ENCODE measurements around the gene HEXD. TPM values are rescaled to one million over a fixed set of nuclear protein-coding genes. Genes with fewer than 3 reads are reported as not detected.
A peak's percentile ranks its signal among the peaks of the same experiment; 100 is the strongest.

HEXD gene
- total and polyA plus RNA-seq, 11 donors: 9.9 to 24.1 (median 15.1) TPM

DNA sequence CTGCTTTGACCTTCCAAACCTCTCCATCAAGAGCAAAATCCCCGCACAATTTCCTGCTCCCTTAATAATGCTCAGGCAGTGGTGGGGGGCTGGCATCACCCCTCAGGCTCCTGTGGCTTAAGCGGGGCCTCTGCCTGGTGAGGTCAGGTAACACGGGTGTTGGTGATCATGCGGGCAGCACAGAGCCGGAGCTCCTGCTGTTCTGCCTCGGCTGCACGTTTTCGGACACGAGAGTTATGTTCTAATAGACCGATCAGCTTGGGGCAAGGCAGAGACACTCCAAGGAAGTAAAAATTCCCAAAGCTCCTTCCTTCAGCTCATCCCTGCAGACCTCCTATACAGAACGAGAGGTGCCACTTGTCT, 46.4 kb downstream of the HEXD start:
- DNase-seq: no peak
- H3K36me3 ChIP-seq: peaks cover 0 to 98% (median 90%) of the 10 kb centered on the region in 9 donors

DNA sequence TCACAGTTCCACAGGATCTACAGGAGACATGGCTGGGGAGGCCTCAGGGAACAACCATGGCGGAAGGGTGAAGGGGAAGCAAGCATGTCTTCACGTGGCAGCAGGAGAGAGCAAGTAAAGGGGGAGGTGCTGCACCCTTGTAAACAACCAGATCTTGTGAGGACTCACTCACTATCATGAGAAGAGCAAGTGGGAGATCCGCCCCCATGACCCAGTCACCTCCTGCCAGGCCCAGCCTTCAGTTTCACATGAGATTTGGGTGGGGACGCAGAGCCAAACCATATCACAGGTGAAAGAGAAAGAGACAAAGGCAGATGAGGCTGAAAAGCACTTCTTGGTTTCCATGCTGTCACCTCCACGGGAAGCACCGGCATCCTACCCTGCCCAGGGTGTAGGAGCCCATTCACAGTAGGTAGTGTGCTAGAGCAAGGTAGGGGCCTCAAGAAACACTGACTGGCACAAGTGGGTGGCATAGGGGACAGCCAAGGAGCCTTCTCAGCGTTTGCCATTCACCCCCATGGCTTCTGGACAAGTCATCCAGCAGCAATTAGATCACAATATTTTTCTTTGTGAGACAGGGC, 47.0 kb downstream of the HEXD start:
- H3K4me1 ChIP-seq: peaks cover 0 to 30% (median 16%) of the 10 kb centered on the region in 12 donors
- ATAC-seq (no peak), DNase-seq (no peak)
- no peaks in the 10 kb centered on the region for H3K9me3 ChIP-seq
- peak overlapping the region in 3 of 12 donors; percentile 19 to 59 (median 42) for H3K27ac ChIP-seq
- H3K4me3 ChIP-seq: no peak overlapping the region
- TF ChIP-seq POLR2A (IDR thresholded peaks at IDR 0.05): no peak
- TF ChIP-seq, protein P1, sequence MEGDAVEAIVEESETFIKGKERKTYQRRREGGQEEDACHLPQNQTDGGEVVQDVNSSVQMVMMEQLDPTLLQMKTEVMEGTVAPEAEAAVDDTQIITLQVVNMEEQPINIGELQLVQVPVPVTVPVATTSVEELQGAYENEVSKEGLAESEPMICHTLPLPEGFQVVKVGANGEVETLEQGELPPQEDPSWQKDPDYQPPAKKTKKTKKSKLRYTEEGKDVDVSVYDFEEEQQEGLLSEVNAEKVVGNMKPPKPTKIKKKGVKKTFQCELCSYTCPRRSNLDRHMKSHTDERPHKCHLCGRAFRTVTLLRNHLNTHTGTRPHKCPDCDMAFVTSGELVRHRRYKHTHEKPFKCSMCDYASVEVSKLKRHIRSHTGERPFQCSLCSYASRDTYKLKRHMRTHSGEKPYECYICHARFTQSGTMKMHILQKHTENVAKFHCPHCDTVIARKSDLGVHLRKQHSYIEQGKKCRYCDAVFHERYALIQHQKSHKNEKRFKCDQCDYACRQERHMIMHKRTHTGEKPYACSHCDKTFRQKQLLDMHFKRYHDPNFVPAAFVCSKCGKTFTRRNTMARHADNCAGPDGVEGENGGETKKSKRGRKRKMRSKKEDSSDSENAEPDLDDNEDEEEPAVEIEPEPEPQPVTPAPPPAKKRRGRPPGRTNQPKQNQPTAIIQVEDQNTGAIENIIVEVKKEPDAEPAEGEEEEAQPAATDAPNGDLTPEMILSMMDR (IDR thresholded peaks at IDR 0.05): no peak
- H3K36me3 ChIP-seq: peaks cover 0 to 100% (median 92%) of the 10 kb centered on the region in 9 donors
- WGBS, 4 donors: 83 to 89% (median 87%) methylated on average over 7 of the region's 7 CpGs
- intact Hi-C loops (cut with DNase I): no loop called here
- H3K27me3 ChIP-seq: no peaks in the 10 kb centered on the region

More for the DNA sequence above, 46.4 kb downstream of the HEXD start:
- TF ChIP-seq, protein P1 (IDR thresholded peaks at IDR 0.05): no peak
- no peak for TF ChIP-seq POLR2A (IDR thresholded peaks at IDR 0.05)
- Histone ChIP-seq H3K27ac (peak overlapping the region in 9 of 12 donors; percentile 19 to 59 (median 45)), H3K4me3 (no peak overlapping the region), H3K9me3 (no peaks in the 10 kb centered on the region), H3K27me3 (no peaks in the 10 kb centered on the region), H3K4me1 (peaks cover 0 to 35% (median 20%) of the 10 kb centered on the region in 12 donors)
- intact Hi-C loops (cut with DNase I): no loop called here
- WGBS, 4 donors: 80 to 83% (median 80%) methylated on average over 8 to 11 of the region's 11 CpGs
- no peak for ATAC-seq

DNA sequence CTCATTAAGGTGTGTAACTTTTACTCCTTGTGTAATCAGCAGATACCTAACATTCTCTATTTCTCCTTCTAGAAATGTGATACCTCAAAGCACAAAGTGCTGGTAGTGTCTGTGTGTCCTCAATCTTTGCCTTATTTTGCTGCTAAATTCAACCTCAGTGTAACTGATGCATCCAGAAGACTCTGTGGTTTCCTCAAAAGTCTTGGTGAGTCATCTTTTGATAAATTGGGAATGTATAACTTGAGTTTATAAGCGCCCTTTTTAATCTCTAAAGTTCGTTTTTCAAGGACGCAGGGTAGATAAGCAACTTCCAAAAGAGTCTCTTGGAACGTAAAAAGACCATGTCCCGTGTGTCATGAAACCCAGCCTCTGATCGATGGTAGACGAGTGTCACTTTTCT, 50.5 kb downstream of the HEXD start:
- Histone ChIP-seq H3K27ac (no peak overlapping the region), H3K36me3 (peaks cover 0 to 98% (median 92%) of the 10 kb centered on the region in 9 donors), H3K4me1 (peaks cover 0 to 15% (median 10%) of the 10 kb centered on the region in 12 donors), H3K4me3 (no peak overlapping the region), H3K9me3 (no peaks in the 10 kb centered on the region), H3K27me3 (no peaks in the 10 kb centered on the region)
- TF ChIP-seq, protein P1 (IDR thresholded peaks at IDR 0.05): no peak
- TF ChIP-seq POLR2A (IDR thresholded peaks at IDR 0.05): no peak
- DNase-seq: no peak
- intact Hi-C loops (cut with DNase I): no loop called here
- WGBS, 4 donors: 78 to 86% (median 83%) methylated on average over 7 of the region's 7 CpGs
- no peak for ATAC-seq

DNA sequence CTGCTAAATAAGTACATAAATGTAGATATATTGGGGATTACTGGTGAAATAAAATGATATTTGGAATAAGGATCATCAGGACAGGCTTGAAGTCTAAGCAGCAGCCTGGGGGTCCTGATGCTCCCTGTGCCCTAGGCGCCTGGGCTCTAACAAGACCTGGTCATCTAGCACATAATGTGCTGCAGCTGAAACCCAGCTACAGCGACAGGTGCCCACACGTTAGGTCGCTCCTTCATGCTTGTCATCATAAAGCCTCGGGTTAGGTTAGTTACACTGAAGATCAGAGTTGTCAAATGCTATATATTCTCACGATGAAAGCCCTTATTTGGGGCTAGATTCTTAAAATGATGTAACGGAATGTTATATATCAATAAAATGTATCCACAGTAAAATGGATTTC, 51.9 kb downstream of the HEXD start:
- intact Hi-C loops (cut with DNase I): no loop called here
- H3K27me3 ChIP-seq: no peaks in the 10 kb centered on the region
- peaks cover 0 to under 1% (median 0%) of the 10 kb centered on the region in 12 donors for H3K4me1 ChIP-seq
- H3K9me3 ChIP-seq: no peaks in the 10 kb centered on the region
- TF ChIP-seq, protein P1 (IDR thresholded peaks at IDR 0.05): no peak
- 97 to 98% (median 97%) methylated on average over 7 of the region's 7 CpGs for WGBS, 4 donors
- peaks cover 0 to 98% (median 92%) of the 10 kb centered on the region in 9 donors for H3K36me3 ChIP-seq
- ATAC-seq: no peak
- DNase-seq: no peak
- no peak overlapping the region for H3K4me3 ChIP-seq
- H3K27ac ChIP-seq: no peak overlapping the region
